Uterus (tissue), 2 donors: Measurements from ENCODE around the gene LACTB.

ENCODE experiments used
- CTCF ChIP-seq, 4 experiments: fragments of 200-600 bp in 2 of 4; fragments of 450-650 bp in 2 of 4; sonication (generic) in 2 of 4; IDR thresholded peaks; one replicate each; pipeline ENCODE4 v1.5.1; 2016 to 2019; ENCODE audit warnings: antibody characterized with exemption in 4 of 4, mild to moderate bottlenecking in 2 of 4, moderate library complexity in 1 of 4
- POLR2A ChIP-seq, 2 donors: fragments of 450-650 bp; IDR thresholded peaks; one replicate each; pipeline ENCODE4 v1.6.1; 2016; ENCODE audit warnings: antibody characterized with exemption in 2 of 2, mild to moderate bottlenecking in 1 of 2, moderate library complexity in 1 of 2

GRCh38 chr15:63090887-63091286 lies 30.8 kb upstream of the LACTB start:
- no peak for TF ChIP-seq CTCF (IDR thresholded peaks at IDR 0.05)
- no peak for TF ChIP-seq POLR2A (IDR thresholded peaks at IDR 0.05)
